Duodenal mucosa (tissue), 2 donors: ENCODE measurements around the gene CCDC85A.

ENCODE experiments used
- H3K27ac ChIP-seq: one replicate; pipeline ENCODE4 v1.7.0; 2013; ENCODE audit warnings: low read depth, low read length
- H3K27me3 ChIP-seq, 2 donors: one replicate each; pipeline ENCODE4 v1.7.0; 2013; ENCODE audit warnings: low read length in 2 of 2, control low read depth in 1 of 2; ENCODE audit not compliant: insufficient read depth in 2 of 2, control insufficient read depth in 1 of 2
- H3K36me3 ChIP-seq, 2 donors: one replicate each; pipeline ENCODE4 v1.7.0; 2013; ENCODE audit warnings: low read length in 2 of 2, control low read depth in 1 of 2; ENCODE audit not compliant: insufficient read depth in 2 of 2, control insufficient read depth in 1 of 2
- H3K4me1 ChIP-seq, 2 donors: one replicate each; pipeline ENCODE4 v1.7.0; 2013; ENCODE audit warnings: low read length in 2 of 2, control low read depth in 1 of 2; ENCODE audit not compliant: insufficient read depth in 2 of 2, control insufficient read depth in 1 of 2
- H3K4me3 ChIP-seq, 2 donors: one replicate each; pipeline ENCODE4 v1.7.0; 2013; ENCODE audit warnings: low read length in 2 of 2, low read depth in 1 of 2
- H3K9ac ChIP-seq, 2 donors: one replicate each; pipeline ENCODE4 v1.7.0; 2013; ENCODE audit warnings: low read length in 2 of 2, low read depth in 1 of 2
- H3K9me3 ChIP-seq, 2 donors: one replicate each; pipeline ENCODE4 v1.7.0; 2013; ENCODE audit warnings: low read length in 2 of 2, control low read depth in 1 of 2; ENCODE audit not compliant: control insufficient read depth in 1 of 2

Gene CCDC85A

DNA sequence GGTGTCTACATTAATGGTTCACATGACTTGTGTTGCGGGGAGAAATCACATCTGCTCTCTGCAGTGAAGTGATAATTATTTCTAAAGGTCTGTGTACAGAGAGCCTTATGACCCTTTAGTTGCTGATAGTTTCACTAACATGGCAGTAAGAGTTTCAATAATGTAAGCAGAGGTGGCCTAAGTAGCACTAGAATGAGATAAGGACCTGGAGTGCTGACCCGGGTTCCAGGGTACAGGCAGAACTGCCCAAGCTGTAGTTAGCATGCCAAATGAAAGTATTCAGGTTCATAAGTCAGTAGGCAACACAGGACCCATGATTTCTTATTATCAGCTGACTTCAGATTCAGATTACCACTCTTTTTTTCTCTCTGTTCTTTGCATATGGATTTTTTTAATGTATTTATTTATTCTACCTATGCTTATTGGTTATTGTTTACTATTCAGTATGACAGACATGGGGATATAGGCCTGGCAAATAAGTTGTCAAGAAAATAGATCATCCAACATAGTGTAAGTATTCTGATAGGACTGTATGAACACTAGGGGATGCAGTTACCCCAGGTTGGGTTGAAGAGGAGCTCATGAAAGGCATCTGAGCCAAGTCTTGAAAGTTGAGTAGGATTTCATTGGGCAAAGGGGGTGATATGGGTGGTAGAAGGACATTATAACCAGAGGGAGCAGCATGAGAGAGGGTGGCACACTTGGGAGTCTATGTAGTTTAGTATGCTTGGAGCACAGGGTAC lies 105.2 kb downstream of the CCDC85A start:
- Histone ChIP-seq H3K9me3 (no peaks in the 10 kb centered on the region), H3K4me1 (no peaks in the 10 kb centered on the region), H3K36me3 (no peaks in the 10 kb centered on the region), H3K27ac (no peak overlapping the region), H3K27me3 (no peaks in the 10 kb centered on the region), H3K9ac (no peak overlapping the region), H3K4me3 (no peak overlapping the region)

- Histone ChIP-seq H3K4me1 (no peaks in the 10 kb centered on the region), H3K9ac (no peak overlapping the region), H3K27ac (no peak overlapping the region), H3K9me3 (no peaks in the 10 kb centered on the region), H3K27me3 (no peaks in the 10 kb centered on the region), H3K4me3 (no peak overlapping the region), H3K36me3 (no peaks in the 10 kb centered on the region)
These were observed 107.9 kb downstream of the CCDC85A start for GRCh38 chr2:56291711-56292110.

- no peak overlapping the region for H3K9ac ChIP-seq
- H3K27ac ChIP-seq = no peak overlapping the region
- H3K27me3 ChIP-seq = no peaks in the 10 kb centered on the region
- H3K4me1 ChIP-seq = no peaks in the 10 kb centered on the region
- H3K36me3 ChIP-seq = no peaks in the 10 kb centered on the region
- no peak overlapping the region for H3K4me3 ChIP-seq
- H3K9me3 ChIP-seq = no peaks in the 10 kb centered on the region
These were observed 109.2 kb downstream of the CCDC85A start for GRCh38 chr2:56292951-56293350.

DNA sequence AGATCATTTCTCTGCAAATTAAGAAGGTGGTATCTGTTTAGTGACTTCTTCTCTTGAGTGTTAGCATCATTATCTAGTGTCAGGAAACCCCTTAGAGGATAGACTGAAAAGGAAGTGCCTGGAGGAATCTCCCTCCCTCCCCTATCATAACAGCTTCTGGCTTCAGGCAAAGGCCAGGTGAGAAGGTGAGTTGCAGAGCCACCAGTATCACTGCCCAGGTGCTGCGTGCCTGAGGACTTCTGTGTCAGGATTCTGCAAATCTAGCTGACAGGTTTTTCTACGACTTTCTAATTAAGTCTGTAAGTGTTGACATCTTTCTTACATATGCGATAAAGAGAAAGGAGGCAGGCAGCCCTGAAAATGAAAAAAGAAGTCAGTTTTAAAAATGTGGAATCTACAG lies 111.9 kb downstream of the CCDC85A start:
- Histone ChIP-seq H3K36me3 (no peaks in the 10 kb centered on the region), H3K4me1 (no peaks in the 10 kb centered on the region), H3K27ac (no peak overlapping the region), H3K9me3 (no peaks in the 10 kb centered on the region), H3K4me3 (no peak overlapping the region), H3K27me3 (no peaks in the 10 kb centered on the region), H3K9ac (no peak overlapping the region)

DNA sequence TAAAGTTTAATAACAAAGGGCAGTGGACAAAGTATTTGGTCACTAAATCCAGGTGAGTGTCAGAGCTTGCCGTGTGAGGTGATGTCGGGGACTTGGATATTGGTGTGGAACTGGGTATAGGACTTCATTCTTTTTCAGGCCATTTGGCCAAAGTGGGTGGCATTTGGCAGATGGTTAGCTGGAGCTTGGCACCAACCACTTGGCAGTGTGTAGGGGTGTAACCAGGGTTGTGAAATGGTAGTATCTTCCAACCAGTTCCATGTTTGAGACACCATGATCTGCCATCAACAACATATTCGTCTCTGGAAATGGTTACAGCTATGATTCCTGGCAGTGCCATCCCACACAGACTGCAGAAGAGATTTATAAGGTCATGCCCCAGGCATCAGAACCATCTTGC lies 113.9 kb downstream of the CCDC85A start:
- no peak overlapping the region for H3K27ac ChIP-seq

GRCh38 chr2:56299171-56299691 lies 115.4 kb downstream of the CCDC85A start:
- Histone ChIP-seq H3K4me3 (no peak overlapping the region), H3K36me3 (no peaks in the 10 kb centered on the region), H3K27me3 (no peaks in the 10 kb centered on the region), H3K9me3 (no peaks in the 10 kb centered on the region), H3K27ac (no peak overlapping the region), H3K9ac (no peak overlapping the region), H3K4me1 (no peaks in the 10 kb centered on the region)

More for the DNA sequence above, 113.9 kb downstream of the CCDC85A start:
- Histone ChIP-seq H3K36me3 (no peaks in the 10 kb centered on the region), H3K9me3 (no peaks in the 10 kb centered on the region), H3K4me1 (no peaks in the 10 kb centered on the region), H3K27me3 (no peaks in the 10 kb centered on the region), H3K4me3 (no peak overlapping the region), H3K9ac (no peak overlapping the region)

- H3K4me3 ChIP-seq = no peak overlapping the region
- no peak overlapping the region for H3K27ac ChIP-seq
- no peaks in the 10 kb centered on the region for H3K36me3 ChIP-seq
- H3K9ac ChIP-seq = no peak overlapping the region
- H3K27me3 ChIP-seq = no peaks in the 10 kb centered on the region
- H3K9me3 ChIP-seq = no peaks in the 10 kb centered on the region
- H3K4me1 ChIP-seq = no peaks in the 10 kb centered on the region
These were observed 125.9 kb downstream of the CCDC85A start for GRCh38 chr2:56309626-56310170.

DNA sequence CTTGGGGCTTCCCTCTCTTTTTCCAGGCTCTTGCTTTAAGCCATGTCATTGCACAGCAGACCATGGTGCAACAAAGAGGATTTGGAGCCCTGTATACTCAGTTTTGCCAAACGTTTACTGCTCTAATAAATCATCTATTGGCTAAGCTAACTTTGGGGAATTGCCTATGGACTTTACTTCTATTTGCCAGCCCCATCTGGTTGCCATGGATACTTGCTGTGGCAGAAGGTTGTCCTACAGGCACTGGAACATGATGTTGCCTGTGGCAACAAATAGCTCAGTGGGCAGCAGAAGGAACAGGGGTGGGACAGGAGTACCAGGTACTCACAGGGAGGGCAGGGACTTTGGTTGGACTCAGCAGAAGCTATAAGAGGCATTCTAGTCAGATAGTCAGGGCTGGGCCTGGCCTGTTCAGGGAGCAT lies 129.7 kb downstream of the CCDC85A start:
- no peaks in the 10 kb centered on the region for H3K4me1 ChIP-seq
- H3K9me3 ChIP-seq = no peaks in the 10 kb centered on the region
- H3K27ac ChIP-seq = no peak overlapping the region
- H3K9ac ChIP-seq = no peak overlapping the region
- no peak overlapping the region for H3K4me3 ChIP-seq
- H3K36me3 ChIP-seq = no peaks in the 10 kb centered on the region
- no peaks in the 10 kb centered on the region for H3K27me3 ChIP-seq

DNA sequence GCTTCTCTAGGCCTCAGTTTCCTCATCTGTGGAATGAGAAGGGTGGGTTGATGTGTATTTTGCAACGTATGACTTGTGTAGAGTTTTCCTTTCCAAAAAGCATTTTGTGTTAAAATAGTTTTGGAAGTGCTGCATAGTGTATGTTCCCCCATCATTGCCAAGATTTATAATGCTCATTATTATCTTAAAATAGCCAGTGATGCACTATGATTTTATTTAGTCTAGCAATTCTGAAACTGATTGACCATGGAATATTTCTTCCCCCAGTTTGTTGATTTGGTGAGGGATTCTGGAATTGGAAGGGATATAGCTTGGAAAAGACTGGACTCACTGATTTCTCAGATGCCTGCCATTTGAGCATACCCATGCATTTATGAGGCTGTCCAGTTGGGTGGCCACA lies 130.6 kb downstream of the CCDC85A start:
- no peaks in the 10 kb centered on the region for H3K36me3 ChIP-seq
- no peaks in the 10 kb centered on the region for H3K27me3 ChIP-seq
- H3K4me3 ChIP-seq = no peak overlapping the region
- no peaks in the 10 kb centered on the region for H3K9me3 ChIP-seq
- no peak overlapping the region for H3K9ac ChIP-seq
- H3K4me1 ChIP-seq = no peaks in the 10 kb centered on the region
- no peak overlapping the region for H3K27ac ChIP-seq

DNA sequence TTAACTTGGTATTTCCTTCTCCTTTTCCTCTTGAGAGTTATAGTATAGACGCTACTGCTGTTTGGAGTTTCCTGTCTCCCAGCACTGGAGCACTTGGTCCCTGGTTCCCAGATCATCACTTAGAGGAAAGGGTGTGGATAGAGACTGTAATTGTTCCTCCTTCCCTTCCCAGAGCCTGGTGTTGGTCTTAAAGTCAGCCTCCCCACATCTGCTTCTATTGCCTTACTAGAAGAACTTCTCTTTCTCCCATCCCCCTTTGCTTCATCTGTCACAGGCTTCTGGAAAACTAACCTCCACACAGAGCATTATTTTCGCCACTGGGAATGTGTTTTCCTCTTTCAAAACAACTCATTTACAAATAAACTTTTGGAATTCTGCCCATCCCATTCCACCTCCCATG lies 131.0 kb downstream of the CCDC85A start:
- no peaks in the 10 kb centered on the region for H3K9me3 ChIP-seq
- H3K4me1 ChIP-seq = no peaks in the 10 kb centered on the region
- H3K27ac ChIP-seq = no peak overlapping the region
- no peaks in the 10 kb centered on the region for H3K36me3 ChIP-seq
- H3K27me3 ChIP-seq = no peaks in the 10 kb centered on the region
- no peak overlapping the region for H3K4me3 ChIP-seq
- H3K9ac ChIP-seq = no peak overlapping the region
